Bronchial epithelial cell (primary cell): ENCODE results near the gene BRME1. TPM values are rescaled to one million over a fixed set of nuclear protein-coding genes. Genes with fewer than 3 reads are reported as not detected.

Source experiments
- DNase-seq: peaks from one replicate; pipeline ENCODE4 v3.0.0-alpha.2; 2010; ENCODE audit warnings: low read depth
- FAIRE-seq: peaks from 2 replicates; lab custom pipeline; 2011; peaks lifted over from hg19 to GRCh38; lab: Jason Lieb, UNC
- H3K27me3 ChIP-seq: 2 replicates; pipeline ENCODE4 v1.5.1; 2011; ENCODE audit warnings: low read length; ENCODE audit not compliant: control insufficient read depth, insufficient read depth
- H3K36me3 ChIP-seq: 2 replicates; pipeline ENCODE4 v1.5.1; 2011; ENCODE audit warnings: low read length; ENCODE audit not compliant: control insufficient read depth, insufficient read depth
- H3K4me3 ChIP-seq: 2 replicates; pipeline ENCODE4 v1.5.1; 2011; ENCODE audit warnings: mild to moderate bottlenecking, low read depth, low read length, control low read depth
- total RNA-seq: library from RNA; depleted of rRNA; stranded (reverse); fragments of >200 nt; gene quantifications from 2 replicates; pipeline ENCODE4 v1.2.1, GENCODE V29; 2014
- TF ChIP-seq, protein P1 (sequence below): IDR thresholded peaks from 2 replicates; pipeline ENCODE4 v1.5.1; 2011; ENCODE audit warnings: mild to moderate bottlenecking, moderate library complexity, low read length, control low read depth, inconsistent platforms; ENCODE audit not compliant: insufficient read depth, severe bottlenecking

BRME1 gene
- total RNA-seq, 1 donor from 2014 or later, result 0.26 TPM

DNA sequence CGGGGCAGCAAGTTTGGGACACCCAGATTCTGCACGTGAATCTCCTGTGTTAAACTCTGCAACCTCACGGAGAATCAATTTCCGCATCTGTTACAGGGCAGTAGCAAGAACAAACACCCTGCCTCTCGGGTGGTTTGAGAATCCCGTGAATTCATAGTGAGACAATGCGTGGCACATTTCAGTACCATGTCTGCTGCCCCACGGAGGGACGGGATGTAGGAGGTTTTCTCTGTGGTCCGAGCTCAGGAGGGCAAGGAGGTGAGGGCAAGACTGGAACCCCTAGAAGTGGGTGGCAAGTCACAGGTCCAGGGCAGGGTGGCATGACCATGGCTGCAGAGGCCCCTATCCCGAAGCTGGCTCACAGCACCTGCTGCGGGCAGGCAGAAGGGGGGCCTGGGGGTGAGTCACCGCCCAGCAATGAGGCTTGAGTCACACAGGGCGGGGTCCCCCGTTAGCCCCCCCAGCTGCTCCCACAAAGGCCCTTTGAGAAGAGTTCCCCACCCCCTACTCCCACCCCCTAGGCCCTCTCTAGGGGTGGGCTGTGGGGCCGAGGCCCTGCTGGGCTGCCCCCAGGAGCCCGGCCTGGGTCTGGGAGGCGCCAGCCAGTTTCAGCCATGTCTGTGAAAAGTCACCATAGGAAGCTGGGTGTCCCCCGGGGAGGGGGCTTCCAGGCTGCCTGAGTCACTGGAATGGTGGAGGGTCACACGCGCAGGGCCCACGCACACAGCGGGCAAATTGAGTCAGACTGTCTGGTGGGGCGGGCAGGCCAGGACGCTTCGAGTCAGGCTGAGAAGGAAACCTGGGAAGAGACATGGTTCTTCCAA is 54.8 kb downstream of the BRME1 start:
- DNase-seq (peak; percentile 85), FAIRE-seq (no peak)
- Histone ChIP-seq H3K36me3 (no peaks in the 10 kb centered on the region), H3K4me3 (peak overlapping the region; percentile 32), H3K27me3 (no peaks in the 10 kb centered on the region)
- TF ChIP-seq, protein P1, sequence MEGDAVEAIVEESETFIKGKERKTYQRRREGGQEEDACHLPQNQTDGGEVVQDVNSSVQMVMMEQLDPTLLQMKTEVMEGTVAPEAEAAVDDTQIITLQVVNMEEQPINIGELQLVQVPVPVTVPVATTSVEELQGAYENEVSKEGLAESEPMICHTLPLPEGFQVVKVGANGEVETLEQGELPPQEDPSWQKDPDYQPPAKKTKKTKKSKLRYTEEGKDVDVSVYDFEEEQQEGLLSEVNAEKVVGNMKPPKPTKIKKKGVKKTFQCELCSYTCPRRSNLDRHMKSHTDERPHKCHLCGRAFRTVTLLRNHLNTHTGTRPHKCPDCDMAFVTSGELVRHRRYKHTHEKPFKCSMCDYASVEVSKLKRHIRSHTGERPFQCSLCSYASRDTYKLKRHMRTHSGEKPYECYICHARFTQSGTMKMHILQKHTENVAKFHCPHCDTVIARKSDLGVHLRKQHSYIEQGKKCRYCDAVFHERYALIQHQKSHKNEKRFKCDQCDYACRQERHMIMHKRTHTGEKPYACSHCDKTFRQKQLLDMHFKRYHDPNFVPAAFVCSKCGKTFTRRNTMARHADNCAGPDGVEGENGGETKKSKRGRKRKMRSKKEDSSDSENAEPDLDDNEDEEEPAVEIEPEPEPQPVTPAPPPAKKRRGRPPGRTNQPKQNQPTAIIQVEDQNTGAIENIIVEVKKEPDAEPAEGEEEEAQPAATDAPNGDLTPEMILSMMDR, result no peak

DNA sequence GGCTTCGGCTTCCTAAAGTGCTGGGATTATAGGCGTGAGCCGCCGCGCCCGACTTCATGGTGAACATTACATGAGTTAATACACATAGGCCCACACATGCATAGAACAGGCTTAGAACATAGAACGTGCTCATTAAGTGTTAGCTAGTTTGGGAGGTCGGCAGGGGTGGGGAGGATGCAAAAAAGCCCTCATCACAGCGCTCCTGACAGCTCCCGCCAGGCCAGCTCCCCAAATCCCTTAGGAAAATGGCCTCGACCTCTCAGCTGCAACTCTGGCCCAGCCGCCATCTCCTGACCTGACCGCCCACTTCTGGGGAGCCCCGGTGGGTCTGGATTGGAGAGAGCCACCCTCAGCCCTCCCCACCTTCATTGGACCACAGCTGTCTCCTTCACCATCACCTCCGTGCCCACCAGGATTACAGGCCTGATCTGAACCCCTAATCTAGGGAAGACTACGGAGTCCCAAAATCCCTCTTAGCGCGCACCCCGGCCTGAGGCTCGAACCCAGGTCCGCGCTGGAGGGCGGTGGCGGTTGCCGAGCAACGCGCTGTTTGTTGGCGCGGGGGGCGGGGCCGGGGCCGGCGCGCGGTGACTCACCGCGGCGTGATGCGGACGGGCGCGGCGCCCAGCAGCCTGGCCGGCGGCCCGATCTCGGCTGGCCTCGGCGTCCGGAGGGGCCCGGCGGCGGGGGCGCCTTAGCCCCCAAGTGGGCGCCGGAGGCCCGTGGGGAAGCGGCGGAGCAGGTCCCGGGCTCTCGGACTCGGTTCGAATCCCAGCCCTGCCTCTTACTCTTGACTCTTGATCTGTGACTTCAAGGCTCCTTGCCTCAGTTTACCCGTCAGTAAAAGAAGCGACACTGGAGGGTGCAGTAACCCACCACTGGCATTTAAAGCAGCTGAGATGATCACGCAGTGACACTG is 55.7 kb downstream of the BRME1 start:
- Histone ChIP-seq H3K36me3 (no peaks in the 10 kb centered on the region), H3K27me3 (no peaks in the 10 kb centered on the region), H3K4me3 (peak overlapping the region; percentile 32)
- FAIRE-seq (no peak), DNase-seq (no peak)
- TF ChIP-seq, protein P1, result no peak

DNA sequence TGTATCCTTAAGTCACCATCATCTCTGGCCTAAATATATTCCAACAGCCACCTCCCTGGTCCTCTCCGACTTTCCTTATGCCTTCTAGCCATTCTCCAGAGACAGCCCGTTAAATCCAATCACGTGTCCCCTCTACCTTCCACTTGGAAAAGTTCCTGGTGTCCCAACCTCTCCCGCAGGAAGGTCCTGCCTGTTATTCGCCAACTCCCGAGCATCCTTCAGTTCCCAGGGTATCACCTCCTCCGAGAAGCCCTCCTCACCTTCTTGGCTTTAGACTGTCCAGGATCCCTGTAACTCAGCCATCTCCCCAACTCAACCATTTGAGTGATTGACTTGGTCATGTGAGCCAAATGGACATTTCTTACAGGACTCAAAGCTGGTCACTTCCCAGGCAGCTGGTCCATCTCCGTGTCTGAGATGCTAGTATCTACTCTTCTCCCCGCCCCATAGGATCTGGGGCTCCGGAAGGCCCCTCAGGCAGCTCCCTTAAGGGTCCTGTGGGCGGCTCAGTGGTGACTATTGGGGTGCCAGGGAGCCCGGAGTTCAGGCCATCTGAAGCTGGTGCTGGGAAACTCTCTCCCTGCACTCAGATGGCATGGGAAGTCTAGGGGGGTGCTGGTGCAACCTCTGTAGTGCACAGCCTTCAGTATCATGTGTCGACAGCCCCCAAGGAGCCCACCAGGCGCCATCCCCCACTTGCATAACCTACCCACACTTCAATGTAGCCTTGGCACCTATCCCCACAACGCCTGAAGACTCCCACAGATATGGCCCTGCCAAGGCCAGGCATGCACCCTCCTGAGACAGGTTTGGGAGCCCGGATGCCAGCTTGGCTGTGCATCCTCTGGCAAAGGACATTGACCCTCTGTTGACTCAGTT is 56.9 kb downstream of the BRME1 start:
- Histone ChIP-seq H3K36me3 (no peaks in the 10 kb centered on the region), H3K4me3 (no peak overlapping the region), H3K27me3 (no peaks in the 10 kb centered on the region)
- FAIRE-seq (no peak), DNase-seq (no peak)
- TF ChIP-seq, protein P1, result no peak

DNA sequence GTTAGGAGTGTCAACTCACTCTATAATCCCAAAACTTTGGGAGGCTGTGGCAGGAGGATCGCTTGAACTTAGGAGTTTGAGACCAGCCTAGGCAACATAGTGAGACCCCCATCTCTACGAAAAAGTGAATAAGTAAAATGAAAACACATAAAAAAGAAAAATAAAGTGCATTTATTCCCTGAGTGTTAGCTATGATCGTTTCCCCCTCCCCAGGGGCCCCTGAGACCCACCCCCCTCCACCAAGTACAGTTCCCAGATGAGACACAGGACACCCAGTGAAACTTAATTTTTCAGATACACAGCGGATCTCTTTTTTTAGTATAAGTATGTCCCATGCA is 57.6 kb downstream of the BRME1 start:
- DNase-seq (no peak), FAIRE-seq (no peak)
- H3K36me3 ChIP-seq, result no peaks in the 10 kb centered on the region
- no peaks in the 10 kb centered on the region for H3K27me3 ChIP-seq
- H3K4me3 ChIP-seq, result no peak overlapping the region
- TF ChIP-seq, protein P1, result no peak
